HG02642 (cell line): ENCODE measurements around the gene RAX2.

Experiments
- ATAC-seq: cut with Tn5 transposase; IDR thresholded peaks from one replicate; pipeline ENCODE4 v1.9.1; 2021; ENCODE audit warnings: mild to moderate bottlenecking; ENCODE audit not compliant: unreplicated experiment, poor library complexity

RAX2 gene

GRCh38 chr19:3737487-3738205 is 34.4 kb downstream of the RAX2 start:
- ATAC-seq = no peak

GRCh38 chr19:3736106-3736724 is 35.8 kb downstream of the RAX2 start:
- ATAC-seq = no peak

GRCh38 chr19:3734310-3734600 is 37.8 kb downstream of the RAX2 start:
- no peak for ATAC-seq

GRCh38 chr19:3733549-3734309 is 38.3 kb downstream of the RAX2 start:
- ATAC-seq = no peak

- ATAC-seq = no peak
These were observed 39.9 kb downstream of the RAX2 start for GRCh38 chr19:3732108-3732507.

GRCh38 chr19:3730457-3730958 is 41.5 kb downstream of the RAX2 start:
- no peak for ATAC-seq

GRCh38 chr19:3725640-3726310 is 46.3 kb downstream of the RAX2 start:
- no peak for ATAC-seq

- no peak for ATAC-seq
These were observed 46.9 kb downstream of the RAX2 start for GRCh38 chr19:3725121-3725520.

GRCh38 chr19:3723883-3724282 is 48.1 kb downstream of the RAX2 start:
- ATAC-seq = no peak

- ATAC-seq = no peak
These were observed 48.9 kb downstream of the RAX2 start for GRCh38 chr19:3723110-3723488.

- no peak for ATAC-seq
These were observed 49.5 kb downstream of the RAX2 start for GRCh38 chr19:3722443-3723109.

- ATAC-seq = no peak
These were observed 50.1 kb downstream of the RAX2 start for GRCh38 chr19:3721887-3722442.

GRCh38 chr19:3721131-3721886 is 50.7 kb downstream of the RAX2 start:
- no peak for ATAC-seq

GRCh38 chr19:3720349-3720917 is 51.6 kb downstream of the RAX2 start:
- ATAC-seq = no peak

GRCh38 chr19:3719868-3720267 is 52.2 kb downstream of the RAX2 start:
- no peak for ATAC-seq
